COLO668 (cell line): ENCODE measurements around the gene ATOH1.

Experiments
- DNase-seq: peaks from one replicate; lab custom pipeline; 2025; ENCODE audit not compliant: unreplicated experiment; lab: John Stamatoyannopoulos, UW

Gene ATOH1

GRCh38 chr4:93828332-93828994 is at the start of gene ATOH1:
Gene ATOH1 (plus strand): TSS chr4:93828753. CDS start chr4:93828927, 174 bp downstream.
- peak; percentile 54 for DNase-seq

GRCh38 chr4:93779228-93779627 is 49.3 kb upstream of the ATOH1 start:
- DNase-seq: no peak

GRCh38 chr4:93780080-93780479 is 48.5 kb upstream of the ATOH1 start:
- DNase-seq: no peak

- DNase-seq: no peak
Measured at GRCh38 chr4:93781198-93781597, 47.4 kb upstream of the ATOH1 start.

- no peak for DNase-seq
Measured at GRCh38 chr4:93786149-93786548, 42.4 kb upstream of the ATOH1 start.

GRCh38 chr4:93788712-93789111 is 39.8 kb upstream of the ATOH1 start:
- DNase-seq: no peak

GRCh38 chr4:93791570-93792195 is 36.9 kb upstream of the ATOH1 start:
- peak; percentile 42 for DNase-seq

- no peak for DNase-seq
Measured at GRCh38 chr4:93802045-93802444, 26.5 kb upstream of the ATOH1 start.

GRCh38 chr4:93809773-93810172 is 18.8 kb upstream of the ATOH1 start:
- DNase-seq: no peak

GRCh38 chr4:93810340-93810992 is 18.1 kb upstream of the ATOH1 start:
- no peak for DNase-seq

- DNase-seq: no peak
Measured at GRCh38 chr4:93813092-93813491, 15.5 kb upstream of the ATOH1 start.

GRCh38 chr4:93814141-93814540 is 14.4 kb upstream of the ATOH1 start:
- no peak for DNase-seq

GRCh38 chr4:93814722-93815121 is 13.8 kb upstream of the ATOH1 start:
- no peak for DNase-seq

GRCh38 chr4:93825551-93826216 is 2.9 kb upstream of the ATOH1 start:
- DNase-seq: no peak

GRCh38 chr4:93827272-93827947 is 1.1 kb upstream of the ATOH1 start:
- no peak for DNase-seq

- DNase-seq: peak; percentile 43
Measured at GRCh38 chr4:93828995-93829819, 654 bp downstream of the ATOH1 start.

- no peak for DNase-seq
Measured at GRCh38 chr4:93829820-93830687, 1.5 kb downstream of the ATOH1 start.

- DNase-seq: no peak
Measured at GRCh38 chr4:93831716-93832496, 3.4 kb downstream of the ATOH1 start.
